ENCODE data around the gene DOCK6.

- TF ChIP-seq, protein P1, sequence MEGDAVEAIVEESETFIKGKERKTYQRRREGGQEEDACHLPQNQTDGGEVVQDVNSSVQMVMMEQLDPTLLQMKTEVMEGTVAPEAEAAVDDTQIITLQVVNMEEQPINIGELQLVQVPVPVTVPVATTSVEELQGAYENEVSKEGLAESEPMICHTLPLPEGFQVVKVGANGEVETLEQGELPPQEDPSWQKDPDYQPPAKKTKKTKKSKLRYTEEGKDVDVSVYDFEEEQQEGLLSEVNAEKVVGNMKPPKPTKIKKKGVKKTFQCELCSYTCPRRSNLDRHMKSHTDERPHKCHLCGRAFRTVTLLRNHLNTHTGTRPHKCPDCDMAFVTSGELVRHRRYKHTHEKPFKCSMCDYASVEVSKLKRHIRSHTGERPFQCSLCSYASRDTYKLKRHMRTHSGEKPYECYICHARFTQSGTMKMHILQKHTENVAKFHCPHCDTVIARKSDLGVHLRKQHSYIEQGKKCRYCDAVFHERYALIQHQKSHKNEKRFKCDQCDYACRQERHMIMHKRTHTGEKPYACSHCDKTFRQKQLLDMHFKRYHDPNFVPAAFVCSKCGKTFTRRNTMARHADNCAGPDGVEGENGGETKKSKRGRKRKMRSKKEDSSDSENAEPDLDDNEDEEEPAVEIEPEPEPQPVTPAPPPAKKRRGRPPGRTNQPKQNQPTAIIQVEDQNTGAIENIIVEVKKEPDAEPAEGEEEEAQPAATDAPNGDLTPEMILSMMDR (IDR thresholded peaks at IDR 0.05; ENCODE audit: poor library complexity, severe bottlenecking), result no peak
- TF ChIP-seq, protein P2, sequence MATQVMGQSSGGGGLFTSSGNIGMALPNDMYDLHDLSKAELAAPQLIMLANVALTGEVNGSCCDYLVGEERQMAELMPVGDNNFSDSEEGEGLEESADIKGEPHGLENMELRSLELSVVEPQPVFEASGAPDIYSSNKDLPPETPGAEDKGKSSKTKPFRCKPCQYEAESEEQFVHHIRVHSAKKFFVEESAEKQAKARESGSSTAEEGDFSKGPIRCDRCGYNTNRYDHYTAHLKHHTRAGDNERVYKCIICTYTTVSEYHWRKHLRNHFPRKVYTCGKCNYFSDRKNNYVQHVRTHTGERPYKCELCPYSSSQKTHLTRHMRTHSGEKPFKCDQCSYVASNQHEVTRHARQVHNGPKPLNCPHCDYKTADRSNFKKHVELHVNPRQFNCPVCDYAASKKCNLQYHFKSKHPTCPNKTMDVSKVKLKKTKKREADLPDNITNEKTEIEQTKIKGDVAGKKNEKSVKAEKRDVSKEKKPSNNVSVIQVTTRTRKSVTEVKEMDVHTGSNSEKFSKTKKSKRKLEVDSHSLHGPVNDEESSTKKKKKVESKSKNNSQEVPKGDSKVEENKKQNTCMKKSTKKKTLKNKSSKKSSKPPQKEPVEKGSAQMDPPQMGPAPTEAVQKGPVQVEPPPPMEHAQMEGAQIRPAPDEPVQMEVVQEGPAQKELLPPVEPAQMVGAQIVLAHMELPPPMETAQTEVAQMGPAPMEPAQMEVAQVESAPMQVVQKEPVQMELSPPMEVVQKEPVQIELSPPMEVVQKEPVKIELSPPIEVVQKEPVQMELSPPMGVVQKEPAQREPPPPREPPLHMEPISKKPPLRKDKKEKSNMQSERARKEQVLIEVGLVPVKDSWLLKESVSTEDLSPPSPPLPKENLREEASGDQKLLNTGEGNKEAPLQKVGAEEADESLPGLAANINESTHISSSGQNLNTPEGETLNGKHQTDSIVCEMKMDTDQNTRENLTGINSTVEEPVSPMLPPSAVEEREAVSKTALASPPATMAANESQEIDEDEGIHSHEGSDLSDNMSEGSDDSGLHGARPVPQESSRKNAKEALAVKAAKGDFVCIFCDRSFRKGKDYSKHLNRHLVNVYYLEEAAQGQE (IDR thresholded peaks at IDR 0.05; ENCODE audit: borderline replicate concordance), result no peak
- TF ChIP-seq POLR2AphosphoS5 (IDR thresholded peaks at IDR 0.05), result no peak
- TF ChIP-seq EP300 (conservative IDR thresholded peaks at IDR 0.05; ENCODE audit: poor library complexity, severe bottlenecking), result no peak
- no peak for TF ChIP-seq EZH2 (IDR thresholded peaks at IDR 0.05; ENCODE audit: borderline replicate concordance, insufficient read depth, low read length, poor library complexity, severe bottlenecking)
- TF ChIP-seq TAF1 (IDR thresholded peaks at IDR 0.05; ENCODE audit: low read depth), result no peak
- no peak for TF ChIP-seq RAD21 (conservative IDR thresholded peaks at IDR 0.05)
Observed at GRCh38 chr19:11267316-11268085, 5.2 kb upstream of the DOCK6 start.

All from neural cell (in vitro differentiated cells).